H1 (cell line): ENCODE results near the gene CDKN2A. TPM values are rescaled to one million over a fixed set of nuclear protein-coding genes. Genes with fewer than 3 reads are reported as not detected.
A peak's percentile ranks its signal among the peaks of the same experiment; 100 is the strongest.

Experiments
- CTCF ChIA-PET: fragments of 300-600 bp; sonication (Branson Sonifier 250); formaldehyde crosslinking; loops from one replicate; lab custom pipeline; 2021; ENCODE audit not compliant: partially characterized antibody; lab: Charles Lee
- POLR2A ChIA-PET: fragments of 300-600 bp; sonication (Branson Sonifier 250); formaldehyde crosslinking; loops from one replicate; lab custom pipeline; 2021; ENCODE audit warnings: inconsistent platforms; ENCODE audit not compliant: partially characterized antibody; lab: Charles Lee
- DNase-seq, 2 experiments: peaks; one replicate each; pipeline versions ENCODE4 v3.0.0 to v3.0.0-alpha.2; 2010 to 2022; ENCODE audit warnings: low spot score in 2 of 2, low read depth in 1 of 2, mixed read lengths in 1 of 2
- FAIRE-seq: peaks from 2 replicates; lab custom pipeline; 2011; peaks lifted over from hg19 to GRCh38; lab: Jason Lieb, UNC
- H2AFZ ChIP-seq: 2 replicates; pipeline ENCODE4 v1.8.1; 2012; ENCODE audit warnings: low read length, inconsistent platforms
- H2AK5ac ChIP-seq: 2 replicates; pipeline ENCODE4 v1.6.1; 2013; ENCODE audit warnings: low read depth, low read length
- H2BK120ac ChIP-seq: replicated peaks from 2 replicates; pipeline ENCODE3; 2013; ENCODE audit warnings: low read depth, low read length, inconsistent platforms
- H2BK12ac ChIP-seq: 2 replicates; pipeline ENCODE4 v1.6.1; 2013; ENCODE audit warnings: low read depth, low read length
- H2BK15ac ChIP-seq: 2 replicates; pipeline ENCODE4 v1.6.1; 2013; ENCODE audit warnings: low read length
- H2BK20ac ChIP-seq: 2 replicates; pipeline ENCODE4 v1.6.1; 2013; ENCODE audit warnings: low read length
- H2BK5ac ChIP-seq: 2 replicates; pipeline ENCODE4 v1.6.1; 2013; ENCODE audit warnings: low read depth, low read length
- H3K14ac ChIP-seq: 2 replicates; pipeline ENCODE4 v1.6.1; 2013; ENCODE audit warnings: inconsistent platforms; ENCODE audit not compliant: insufficient read length
- H3K18ac ChIP-seq: 2 replicates; pipeline ENCODE4 v1.6.1; 2013; ENCODE audit warnings: low read length; ENCODE audit errors: extremely low read depth
- H3K23ac ChIP-seq: 2 replicates; pipeline ENCODE4 v1.6.1; 2013; ENCODE audit warnings: inconsistent platforms; ENCODE audit not compliant: insufficient read length
- H3K23me2 ChIP-seq: 2 replicates; pipeline ENCODE4 v1.6.1; 2013; ENCODE audit warnings: low read depth, low read length
- H3K27ac ChIP-seq: 2 replicates; pipeline ENCODE4 v1.6.1; 2011; ENCODE audit warnings: low read depth, low read length, inconsistent platforms
- H3K27me3 ChIP-seq, 4 experiments: replicated peaks in 1 of 4; 1 replicate in 1 of 4; 2 replicates in 3 of 4; pipeline versions ENCODE4 v1.6.1 to v1.8.1; 2011 to 2013; ENCODE audit warnings: low read length in 3 of 4, mild to moderate bottlenecking in 3 of 4, inconsistent platforms in 2 of 4, mixed read lengths in 2 of 4, moderate library complexity in 1 of 4; ENCODE audit not compliant: control insufficient read depth in 3 of 4, insufficient read depth in 3 of 4; ENCODE audit errors: extremely low read depth in 1 of 4
- H3K36me3 ChIP-seq, 4 experiments: 2 replicates each; pipeline versions ENCODE4 v1.6.1 to v1.8.1; 2011 to 2013; ENCODE audit warnings: mild to moderate bottlenecking in 4 of 4, low read length in 3 of 4, moderate library complexity in 2 of 4, control low read depth in 1 of 4, inconsistent platforms in 1 of 4; ENCODE audit not compliant: insufficient read depth in 4 of 4, control insufficient read depth in 2 of 4
- H3K4ac ChIP-seq: replicated peaks from 2 replicates; pipeline ENCODE3; 2013; ENCODE audit warnings: low read length, low read depth, mixed read lengths, inconsistent platforms; ENCODE audit not compliant: insufficient read length
- H3K4me1 ChIP-seq, 4 experiments: replicated peaks in 1 of 4; 1 replicate in 1 of 4; 2 replicates in 3 of 4; pipeline versions ENCODE4 v1.6.1 to v1.8.1; 2011 to 2013; ENCODE audit warnings: low read length in 3 of 4, inconsistent platforms in 2 of 4, mixed read lengths in 1 of 4; ENCODE audit not compliant: insufficient read depth in 4 of 4, control insufficient read depth in 3 of 4
- H3K4me2 ChIP-seq, 2 experiments: 2 replicates each; pipeline versions ENCODE4 v1.6.1 to v1.8.1; 2011 to 2013; ENCODE audit warnings: low read depth in 2 of 2, low read length in 2 of 2, control low read depth in 1 of 2, inconsistent platforms in 1 of 2, mild to moderate bottlenecking in 1 of 2; ENCODE audit not compliant: insufficient read depth in 1 of 2
- H3K4me3 ChIP-seq, 4 experiments: fragments of 200-600, 300-600 bp in 1 of 4; sonication (generic), shearing (Covaris generic), sonication (Bioruptor Twin) in 1 of 4; 2 replicates each; pipeline versions ENCODE4 v1.5.1 to v1.8.1; 2011 to 2016; ENCODE audit warnings: low read length in 4 of 4, low read depth in 3 of 4, control low read depth in 2 of 4, inconsistent platforms in 2 of 4, mild to moderate bottlenecking in 2 of 4, mixed read lengths in 1 of 4, moderate library complexity in 1 of 4; ENCODE audit not compliant: insufficient read depth in 2 of 4; ENCODE audit errors: extremely low read depth in 1 of 4
- H3K56ac ChIP-seq: replicated peaks from 2 replicates; pipeline ENCODE3; 2013; ENCODE audit warnings: low read depth, mild to moderate bottlenecking, mixed read lengths, low read length, inconsistent platforms; ENCODE audit not compliant: insufficient read length
- H3K79me1 ChIP-seq: 2 replicates; pipeline ENCODE4 v1.6.1; 2013; ENCODE audit warnings: low read depth, low read length, control low read depth
- H3K79me2 ChIP-seq, 2 experiments: 2 replicates each; pipeline versions ENCODE4 v1.6.1 to v1.8.1; 2012 to 2013; ENCODE audit warnings: low read length in 2 of 2, mild to moderate bottlenecking in 2 of 2, inconsistent platforms in 1 of 2; ENCODE audit not compliant: insufficient read depth in 2 of 2, control insufficient read depth in 1 of 2
- H3K9ac ChIP-seq, 4 experiments: replicated peaks in 1 of 4; 1 replicate in 1 of 4; 2 replicates in 3 of 4; pipeline versions ENCODE4 v1.6.1 to v1.8.1; 2011 to 2013; ENCODE audit warnings: low read depth in 3 of 4, low read length in 3 of 4, control low read depth in 2 of 4, mild to moderate bottlenecking in 2 of 4, moderate library complexity in 2 of 4, inconsistent platforms in 1 of 4; ENCODE audit errors: extremely low read depth in 1 of 4
- H3K9me3 ChIP-seq, 2 experiments: 2 replicates each; pipeline versions ENCODE4 v1.6.1 to v1.8.1; 2012 to 2013; ENCODE audit warnings: mild to moderate bottlenecking in 2 of 2, moderate library complexity in 2 of 2, control low read depth in 1 of 2, inconsistent platforms in 1 of 2, low read depth in 1 of 2, low read length in 1 of 2, mixed read lengths in 1 of 2; ENCODE audit not compliant: insufficient read depth in 2 of 2
- H4K20me1 ChIP-seq, 2 experiments: replicated peaks in 1 of 2; 2 replicates each; pipeline versions ENCODE3 to v1.8.1; 2011 to 2013; ENCODE audit warnings: inconsistent platforms in 2 of 2, low read length in 2 of 2, mild to moderate bottlenecking in 1 of 2; ENCODE audit not compliant: insufficient read depth in 2 of 2, control insufficient read depth in 1 of 2
- H4K5ac ChIP-seq: 2 replicates; pipeline ENCODE4 v1.6.1; 2013; ENCODE audit warnings: low read length, low read depth, mixed read lengths, inconsistent platforms; ENCODE audit not compliant: insufficient read length
- H4K8ac ChIP-seq: 2 replicates; pipeline ENCODE4 v1.8.0; 2013; ENCODE audit warnings: mild to moderate bottlenecking, moderate library complexity, low read length, inconsistent platforms; ENCODE audit not compliant: insufficient read depth; ENCODE audit errors: extremely low read depth
- H4K91ac ChIP-seq: replicated peaks from 2 replicates; pipeline ENCODE3; 2013; ENCODE audit warnings: low read length, mixed read lengths, inconsistent platforms; ENCODE audit not compliant: insufficient read length
- CREB1 ChIP-seq: IDR thresholded peaks from 2 replicates; pipeline ENCODE4 v1.6.1; 2012; ENCODE audit warnings: inconsistent platforms
- EZH2 ChIP-seq: fragments of 200-600 bp; sonication (generic); IDR thresholded peaks from 2 replicates; pipeline ENCODE4 v1.7.1; 2012; ENCODE audit warnings: low read depth, mild to moderate bottlenecking, moderate library complexity, low read length, inconsistent platforms; ENCODE audit not compliant: severe bottlenecking
- PHF8 ChIP-seq: fragments of 200-600 bp; sonication (generic); conservative IDR thresholded peaks from 2 replicates; pipeline ENCODE4 v1.7.1; 2012; ENCODE audit warnings: low read depth, mild to moderate bottlenecking, inconsistent platforms, low read length, moderate library complexity
- POLR2A ChIP-seq, 2 experiments: IDR thresholded peaks; 1 replicate in 1 of 2; 2 replicates in 1 of 2; pipeline ENCODE4 v1.6.1; 2011; ENCODE audit warnings: low read depth in 2 of 2, low read length in 2 of 2, mild to moderate bottlenecking in 2 of 2; ENCODE audit errors: control extremely low read depth in 1 of 2
- SUZ12 ChIP-seq: fragments of 200-600 bp; sonication (generic); IDR thresholded peaks from 2 replicates; pipeline ENCODE4 v1.6.1; 2012; ENCODE audit warnings: mild to moderate bottlenecking, inconsistent platforms, low read length, moderate library complexity, mixed read lengths
- WGBS, 2 experiments: shearing (Covaris generic) in 1 of 2; methylation state at CpG; one replicate each; pipeline versions ENCODE4 v1.1.6 to v1.1.7; 2013 to 2015; ENCODE audit warnings: low lambda C conversion rate in 2 of 2, mixed read lengths in 2 of 2, inconsistent platforms in 1 of 2, low coverage in 1 of 2, missing lambda C conversion rate in 1 of 2; ENCODE audit not compliant: insufficient replicate concordance in 2 of 2, insufficient coverage in 1 of 2, insufficient read length in 1 of 2; ENCODE audit errors: extremely low coverage in 1 of 2, missing lambda C conversion rate in 1 of 2; 5-methylcytosine and 5-hydroxymethylcytosine counted together
- polyA plus RNA-seq, 7 experiments: library from polyadenylated mRNA; depleted of rRNA in 3 of 7; stranded (reverse) in 5 of 7; unstranded in 2 of 7; fragments of >200 nt in 5 of 7; fragments of 200-250 nt in 2 of 7; gene quantifications; 1 replicate in 5 of 7; 2 replicates in 1 of 7; 4 replicates in 1 of 7; pipeline versions ENCODE4 v1.2.1 to v1.2.3, GENCODE V29; 2011 to 2013; ENCODE audit warnings: missing spikeins in 2 of 7, mixed read lengths in 2 of 7
- total RNA-seq: library from RNA; stranded (reverse); fragmentation: NEBNext Ultra II Directional; extraction: Animal tissue kit (Norgen Biotek cat#: 25700); gene quantifications from 2 replicates; pipeline ENCODE4 v1.2.1, GENCODE V29; 2021
- TF ChIP-seq, protein P1 (sequence below): IDR thresholded peaks from 2 replicates; pipeline ENCODE4 v1.6.1; 2012; ENCODE audit warnings: inconsistent platforms
- TF ChIP-seq, protein P2 (sequence below): IDR thresholded peaks from 2 replicates; pipeline ENCODE4 v1.6.1; 2011; ENCODE audit warnings: low read depth, mild to moderate bottlenecking, low read length; ENCODE audit not compliant: insufficient read depth
- TF ChIP-seq, protein P3 (sequence below): IDR thresholded peaks from 2 replicates; pipeline ENCODE4 v1.6.1; 2011; ENCODE audit warnings: low read length, improper control_type of control experiment

CDKN2A gene
- total and polyA plus RNA-seq, 2 of the 8 experiments (the other 6 are each of a cell fraction or from before 2014, with no cell fraction given) = 0.51 to 0.73 TPM

DNA sequence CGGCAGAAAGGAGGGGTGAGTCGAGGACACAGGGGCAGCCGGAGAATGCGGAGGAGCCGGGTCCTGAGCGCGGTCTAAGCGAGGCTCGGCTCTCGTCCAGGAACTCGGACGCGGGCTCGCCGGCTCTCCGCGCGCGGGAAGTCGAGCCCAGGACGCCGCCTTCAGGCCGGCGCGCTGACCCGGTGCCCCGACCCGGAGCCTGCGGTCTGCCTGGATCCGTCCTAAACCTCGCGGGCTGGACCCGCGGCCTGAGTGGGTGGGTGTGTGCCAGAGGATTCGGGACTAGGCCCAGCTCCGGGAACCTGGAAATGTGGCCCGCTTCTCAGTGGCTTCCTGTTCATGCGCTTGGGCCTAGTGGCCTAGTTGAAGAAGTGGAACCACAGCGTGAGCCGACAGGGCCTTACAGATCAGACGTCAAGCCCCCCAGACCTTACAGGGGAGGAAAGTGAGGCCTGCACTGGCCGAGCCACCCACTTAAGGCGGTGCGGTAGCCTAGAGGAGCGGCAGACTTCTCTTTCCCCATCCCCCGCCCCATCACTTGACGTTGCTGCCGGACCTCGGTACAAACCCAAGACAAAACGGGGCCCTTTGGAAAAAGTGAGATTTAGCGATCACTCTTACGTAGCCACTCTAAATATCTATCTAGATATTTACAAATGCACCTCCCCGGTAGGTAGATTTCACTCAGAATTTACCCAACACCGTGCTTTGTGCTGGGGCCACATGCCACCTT is 1.6 kb upstream of the CDKN2A start:
- H3K4me3 ChIP-seq = peak overlapping the region; percentile 47 to 80 (median 75)
- 1% methylated on average over 50 of the region's 54 CpGs; no CpG with 5 or more reads in 1 of the 2 experiments for WGBS, 2 experiments
- peak in 1 of 2 experiments; percentile 80 for DNase-seq
- TF ChIP-seq, protein P1, sequence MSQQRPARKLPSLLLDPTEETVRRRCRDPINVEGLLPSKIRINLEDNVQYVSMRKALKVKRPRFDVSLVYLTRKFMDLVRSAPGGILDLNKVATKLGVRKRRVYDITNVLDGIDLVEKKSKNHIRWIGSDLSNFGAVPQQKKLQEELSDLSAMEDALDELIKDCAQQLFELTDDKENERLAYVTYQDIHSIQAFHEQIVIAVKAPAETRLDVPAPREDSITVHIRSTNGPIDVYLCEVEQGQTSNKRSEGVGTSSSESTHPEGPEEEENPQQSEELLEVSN = peak; percentile 47; the same call in 1 of the 2 replicates
- peak; percentile 80 for TF ChIP-seq EZH2
- TF ChIP-seq POLR2A (IDR thresholded peaks at IDR 0.05; ENCODE audit: control extremely low read depth in 1 of 2, low read depth in 2 of 2, low read length in 2 of 2) = no peak
- TF ChIP-seq SUZ12 = peak; percentile 80
- TF ChIP-seq, protein P2, sequence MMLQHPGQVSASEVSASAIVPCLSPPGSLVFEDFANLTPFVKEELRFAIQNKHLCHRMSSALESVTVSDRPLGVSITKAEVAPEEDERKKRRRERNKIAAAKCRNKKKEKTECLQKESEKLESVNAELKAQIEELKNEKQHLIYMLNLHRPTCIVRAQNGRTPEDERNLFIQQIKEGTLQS = no peak
- TF ChIP-seq CREB1 = no peak
- TF ChIP-seq, protein P3, sequence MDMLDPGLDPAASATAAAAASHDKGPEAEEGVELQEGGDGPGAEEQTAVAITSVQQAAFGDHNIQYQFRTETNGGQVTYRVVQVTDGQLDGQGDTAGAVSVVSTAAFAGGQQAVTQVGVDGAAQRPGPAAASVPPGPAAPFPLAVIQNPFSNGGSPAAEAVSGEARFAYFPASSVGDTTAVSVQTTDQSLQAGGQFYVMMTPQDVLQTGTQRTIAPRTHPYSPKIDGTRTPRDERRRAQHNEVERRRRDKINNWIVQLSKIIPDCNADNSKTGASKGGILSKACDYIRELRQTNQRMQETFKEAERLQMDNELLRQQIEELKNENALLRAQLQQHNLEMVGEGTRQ = no peak
- 0 out of 2 replicates have a peak, but pooled peaks have one; percentile 17 for TF ChIP-seq PHF8

More for the DNA sequence above, 1.6 kb upstream of the CDKN2A start:
- Histone ChIP-seq H2AFZ (peak overlapping the region; percentile 28; the same call in 1 of the 2 replicates), H3K23ac (no peak overlapping the region), H3K4me2 (peak overlapping the region; percentile 86 to 95), H4K5ac (no peak overlapping the region), H3K27me3 (peaks cover 22 to 66% (median 52%) of the 10 kb centered on the region in 4 experiments), H3K9ac (no peak overlapping the region), H3K14ac (no peak overlapping the region), H3K4ac (no peak overlapping the region), H2BK20ac (no peak overlapping the region), H3K4me1 (peaks cover 4 to 26% (median 10%) of the 10 kb centered on the region in 4 experiments; a peak in 6 of 7 replicates), H4K8ac (peak overlapping the region; percentile 62), H3K79me1 (no peaks in the 10 kb centered on the region), H3K18ac (no peak overlapping the region; the same call in none of the 2 replicates), H3K56ac (peak overlapping the region; percentile 73), H2BK5ac (0 out of 2 replicates have a peak overlapping the region, but pooled peaks have one; percentile 35), H4K20me1 (peaks cover 0 to 11% of the 10 kb centered on the region in 2 experiments), H3K36me3 (no peaks in the 10 kb centered on the region), H2BK120ac (no peak overlapping the region), H2BK15ac (no peak overlapping the region), H3K9me3 (no peaks in the 10 kb centered on the region), H3K27ac (no peak overlapping the region), H2AK5ac (no peak overlapping the region), H4K91ac (no peak overlapping the region), H3K23me2 (peaks cover 25% of the 10 kb centered on the region), H2BK12ac (peak overlapping the region; percentile 65; the same call in 1 of the 2 replicates), H3K79me2 (no peaks in the 10 kb centered on the region)
- FAIRE-seq = no peak
- ChIA-PET POLR2A (interaction anchor here (1.3 to 2.1 kb wide), 3 partner anchors 13 to 27 kb away, joined by 5 to 10 read pairs (median 5); partner anchors contain the start of gene CDKN2B), CTCF (interaction anchor here (0.6 to 3.3 kb wide), 7 partner anchors 9 to 211 kb away, joined by 3 to 39 read pairs (median 6); partner anchors contain the start of gene CDKN2B)
